Heart left ventricle (tissue), 16 donors: ENCODE measurements around the gene DNASE2B. TPM values are rescaled to one million over a fixed set of nuclear protein-coding genes. Genes with fewer than 3 reads are reported as not detected.

ENCODE experiments used
- ATAC-seq, 4 donors: fragments of 200-7000 bp; cut with Tn5 transposase; one replicate each; pipeline ENCODE4 v1.9.1; 2020 to 2022; ENCODE audit warnings: moderate library complexity in 4 of 4, mild to moderate bottlenecking in 3 of 4, moderate number of reproducible peaks in 1 of 4
- DNase-seq, 5 donors: peaks; one replicate each; pipeline ENCODE4 v3.0.0-alpha.2; 2020
- H3K27ac ChIP-seq, 12 donors: fragments of 200-600 bp; sonication (generic) in 4 of 12; one replicate each; pipeline versions ENCODE4 v1.5.0 to v1.8.0; 2016 to 2022; ENCODE audit warnings: mild to moderate bottlenecking in 2 of 12
- H3K27me3 ChIP-seq, 9 donors: fragments of 200-600 bp; sonication (generic) in 2 of 9; one replicate each; pipeline versions ENCODE4 v1.5.1 to v1.8.0; 2016 to 2022; ENCODE audit warnings: mild to moderate bottlenecking in 3 of 9
- H3K36me3 ChIP-seq, 9 donors: fragments of 200-600 bp; sonication (generic) in 2 of 9; one replicate each; pipeline versions ENCODE4 v1.5.0 to v1.8.0; 2018 to 2022; ENCODE audit warnings: mild to moderate bottlenecking in 2 of 9
- H3K4me1 ChIP-seq, 12 donors: fragments of 200-600 bp; sonication (generic) in 4 of 12; one replicate each; pipeline versions ENCODE4 v1.5.0 to v1.8.0; 2016 to 2022; ENCODE audit warnings: mild to moderate bottlenecking in 3 of 12
- H3K4me3 ChIP-seq, 12 donors: fragments of 200-600 bp; sonication (generic) in 4 of 12; one replicate each; pipeline versions ENCODE4 v1.5.0 to v1.8.0; 2017 to 2022; ENCODE audit warnings: mild to moderate bottlenecking in 9 of 12, moderate library complexity in 4 of 12
- H3K9me3 ChIP-seq, 12 donors: fragments of 200-600 bp; sonication (generic) in 4 of 12; one replicate each; pipeline versions ENCODE4 v1.5.0 to v1.8.0; 2016 to 2022; ENCODE audit warnings: mild to moderate bottlenecking in 1 of 12
- CTCF ChIP-seq, 12 donors: fragments of 200-600 bp; sonication (generic) in 4 of 12; IDR thresholded peaks; one replicate each; pipeline versions ENCODE4 v1.5.0 to v1.8.0; 2018 to 2022; ENCODE audit warnings: antibody characterized with exemption in 12 of 12, mild to moderate bottlenecking in 5 of 12
- POLR2A ChIP-seq, 2 donors: fragments of 450-650 bp; IDR thresholded peaks; one replicate each; pipeline ENCODE4 v1.6.1; 2017; ENCODE audit warnings: antibody characterized with exemption in 2 of 2, mild to moderate bottlenecking in 2 of 2, moderate library complexity in 2 of 2
- WGBS, 4 donors: extraction: QIAGEN DNeasy Blood & Tissue Kit in 2 of 4; methylation state at CpG; one replicate each; pipeline versions ENCODE4 v1.1.5 to v1.1.7; 2013 to 2018; 5-methylcytosine and 5-hydroxymethylcytosine counted together
- intact Hi-C, 10 donors: fragments of 100-400 bp; cut with DNase I; formaldehyde crosslinking; loops; one replicate each; pipeline versions ENCODE4 v1.11.1 to v1.14.2; 2022
- polyA plus RNA-seq, 2 donors: library from polyadenylated mRNA; stranded (reverse); fragments of 200-250 nt; gene quantifications; one replicate each; pipeline ENCODE4 v1.2.3, GENCODE V29; 2013
- total RNA-seq, 9 donors: library from RNA; depleted of rRNA in 2 of 9; stranded (reverse); fragments of >200 nt in 2 of 9; fragmentation: NEBNext Ultra II Directional in 3 of 9; extraction: Animal tissue kit (Norgen Biotek cat#: 25700) in 3 of 9; gene quantifications; one replicate each; pipeline versions ENCODE4 v1.1.0 to v1.2.4, GENCODE V29; 2016 to 2023
- donor health status: ischemic (EF 13 %, LVEDD 7.1; RV severe dilation, severe dysfunction).
- donor health status: healthy with polysubstance abuse.
- donor health status: DM: no; HTN: yes; CAD: no.
- donor health status: DM: no; HTN: no; CAD: no.
- donor health status: ischemic (EF 25% LVEDD 6.9; RV normal size, moderate dysfunction).
- donor health status: ischemic (EF 25% LVEDD 5.7; RV mildly dilated, moderate dysfunction).
- donor health status: healthy.
- donor health status: DM: yes; HTN: yes; CAD: no.
- donor health status: ischemic (EF 35%, LVEDD 5.7; RV mildly dilated, moderate dysfunction).
- donor health status: nonischemic (EF 11% LVEDD 7.7; RV severe dilation, severe dysfunction).
- donor health status: DM: yes; HTN: yes; CAD: no.
- donor health status: PGD.
- donor health status: ischemic (EF 29% LVEDD 5.4; RV normal size, mild dysfunction).
- donor health status: nonischemic (EF 23%, LVEDD 6.1; RV moderate dilation, normal function).

The DNASE2B gene
- total and polyA plus RNA-seq, 11 donors: 0.06 to 0.53 TPM; not detected in 9

DNA sequence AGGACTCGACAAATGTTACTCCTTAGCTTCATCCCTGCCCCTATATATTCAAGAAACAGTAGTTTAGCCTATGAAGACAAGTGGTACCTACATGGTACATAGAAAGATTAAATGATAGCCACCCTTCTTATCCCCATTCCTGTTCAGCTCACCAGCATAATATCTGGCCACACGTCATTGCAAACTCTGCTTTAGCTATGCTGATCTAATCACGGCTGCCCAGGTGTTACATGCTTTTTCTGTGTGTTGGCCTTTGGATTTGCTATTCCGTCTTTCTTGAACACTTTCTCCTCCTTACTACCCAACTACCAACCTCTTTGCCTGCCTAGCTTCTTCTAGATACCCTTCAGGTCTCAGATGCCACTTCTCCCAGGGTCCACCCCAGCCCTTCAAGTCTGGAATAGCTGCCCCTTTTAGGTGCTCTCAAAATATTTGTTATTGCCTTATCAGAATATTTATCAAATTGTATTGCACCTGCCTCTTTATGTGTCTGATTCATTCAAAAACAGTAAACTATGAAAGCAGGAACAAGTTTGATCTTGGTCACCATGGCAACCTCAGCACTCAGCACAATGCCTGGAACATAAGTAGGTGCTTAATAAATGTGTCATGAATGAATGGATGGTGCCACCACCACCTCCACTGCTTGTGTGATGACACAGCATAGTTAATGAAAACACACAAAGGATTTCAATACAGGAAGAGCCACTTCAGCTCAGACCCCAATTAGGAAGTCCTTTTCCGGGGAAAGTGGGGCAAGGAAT lies 11.4 kb upstream of the DNASE2B start:
- Histone ChIP-seq H3K36me3 (no peaks in the 10 kb centered on the region), H3K27ac (no peak overlapping the region), H3K9me3 (no peaks in the 10 kb centered on the region), H3K4me1 (no peaks in the 10 kb centered on the region), H3K27me3 (no peaks in the 10 kb centered on the region), H3K4me3 (no peak overlapping the region)
- ATAC-seq: no peak
- DNase-seq: no peak
- WGBS, 4 donors: 78 to 91% (median 88%) methylated on average over 5 of the region's 5 CpGs
- intact Hi-C loops: no loop called here
- no peak for TF ChIP-seq CTCF (IDR thresholded peaks at IDR 0.05)
- no peak for TF ChIP-seq POLR2A (IDR thresholded peaks at IDR 0.05)

DNA sequence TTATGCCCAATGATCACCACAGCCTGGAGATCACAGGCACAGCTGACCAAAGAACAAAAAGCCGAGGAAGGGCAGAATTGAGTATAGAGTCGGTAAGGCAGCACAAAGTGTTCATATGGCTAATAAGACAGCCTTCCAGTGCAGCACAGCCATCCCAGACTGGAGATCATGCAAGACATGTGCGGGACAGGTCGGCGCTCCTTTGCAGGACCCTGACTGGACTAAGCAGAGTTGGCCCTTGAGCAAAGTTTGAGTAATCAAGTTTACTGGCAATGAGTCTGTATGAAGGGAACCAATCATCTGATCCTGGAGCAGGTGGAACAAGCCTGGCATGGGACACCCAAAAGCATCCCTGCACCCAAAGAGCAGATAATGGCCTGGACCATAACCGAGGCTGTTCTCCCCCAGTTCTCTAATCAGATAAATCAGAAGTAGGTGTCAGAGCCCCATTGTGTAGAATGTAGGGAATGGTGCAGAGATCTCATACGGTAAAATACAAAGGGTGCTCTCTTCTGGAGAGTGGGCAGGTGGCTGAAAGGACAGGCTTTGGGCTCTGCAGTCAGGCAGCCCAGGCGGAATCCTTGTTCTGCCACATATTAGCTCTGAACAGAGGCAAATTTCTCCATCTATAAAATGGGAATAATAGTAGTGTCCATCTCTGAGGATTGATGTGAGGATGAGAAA lies 10.7 kb upstream of the DNASE2B start:
- no peaks in the 10 kb centered on the region for H3K4me1 ChIP-seq
- H3K36me3 ChIP-seq: no peaks in the 10 kb centered on the region
- no peak for TF ChIP-seq POLR2A (IDR thresholded peaks at IDR 0.05)
- TF ChIP-seq CTCF (IDR thresholded peaks at IDR 0.05): peak in 2 of 12 donors; percentile 6
- no peak for DNase-seq
- H3K4me3 ChIP-seq: no peak overlapping the region
- no peaks in the 10 kb centered on the region for H3K9me3 ChIP-seq
- ATAC-seq: no peak
- H3K27ac ChIP-seq: no peak overlapping the region
- 70 to 84% (median 71%) methylated on average over 8 of the region's 8 CpGs for WGBS, 4 donors
- intact Hi-C loops: no loop called here
- H3K27me3 ChIP-seq: no peaks in the 10 kb centered on the region

DNA sequence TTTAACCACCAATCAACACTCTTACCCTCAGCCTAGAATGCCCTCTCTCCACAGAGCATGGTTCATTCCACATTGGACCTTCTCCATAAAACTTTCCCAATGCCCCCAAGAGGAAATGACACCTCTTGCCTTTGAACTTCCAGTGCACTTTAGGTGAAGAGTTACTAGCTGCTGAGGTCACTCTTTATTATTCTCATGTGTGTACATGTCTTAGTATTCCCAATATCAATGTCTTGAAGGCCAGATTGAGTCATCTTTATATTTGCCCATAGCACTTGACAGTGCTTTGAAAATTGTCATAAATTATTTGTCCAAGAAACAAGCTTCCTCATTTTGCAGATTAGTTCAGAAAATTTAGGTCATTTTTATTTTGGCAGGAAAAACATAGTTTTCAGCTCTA lies 8.1 kb upstream of the DNASE2B start:
- no peak overlapping the region for H3K27ac ChIP-seq
- H3K27me3 ChIP-seq: no peaks in the 10 kb centered on the region
- H3K4me1 ChIP-seq: no peaks in the 10 kb centered on the region
- TF ChIP-seq CTCF (IDR thresholded peaks at IDR 0.05) (no peak), POLR2A (IDR thresholded peaks at IDR 0.05) (no peak)
- intact Hi-C loops: no loop called here
- no peak for ATAC-seq
- no peaks in the 10 kb centered on the region for H3K36me3 ChIP-seq
- no peaks in the 10 kb centered on the region for H3K9me3 ChIP-seq
- no peak overlapping the region for H3K4me3 ChIP-seq
- DNase-seq: no peak

DNA sequence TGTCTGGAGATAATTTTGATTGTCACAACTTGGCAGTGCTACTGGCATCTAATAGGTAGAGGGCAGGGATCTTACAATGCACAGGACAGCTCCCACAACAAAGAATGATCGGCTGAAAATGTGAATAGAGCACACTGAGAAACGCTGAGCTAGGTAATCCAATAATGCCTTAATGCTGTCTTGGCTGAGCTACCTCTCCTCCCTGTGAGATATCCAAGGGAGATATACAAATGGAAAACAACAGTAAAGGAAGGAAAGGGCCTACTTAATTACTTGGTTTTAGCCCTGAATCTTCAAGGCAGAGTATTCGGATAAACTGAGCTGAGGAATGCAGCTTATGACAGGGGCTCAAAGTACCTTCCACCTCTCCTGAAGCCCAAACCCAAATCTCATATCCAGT lies 2.9 kb downstream of the DNASE2B start:
- no peaks in the 10 kb centered on the region for H3K27me3 ChIP-seq
- ATAC-seq (no peak), DNase-seq (no peak)
- no peak overlapping the region for H3K4me3 ChIP-seq
- TF ChIP-seq CTCF (IDR thresholded peaks at IDR 0.05) (no peak), POLR2A (IDR thresholded peaks at IDR 0.05) (no peak)
- WGBS, 4 donors: 60 to 85% (median 71%) methylated on average over 3 of the region's 3 CpGs
- H3K4me1 ChIP-seq: no peaks in the 10 kb centered on the region
- no peaks in the 10 kb centered on the region for H3K36me3 ChIP-seq
- intact Hi-C loops: no loop called here
- H3K9me3 ChIP-seq: no peaks in the 10 kb centered on the region
- no peak overlapping the region for H3K27ac ChIP-seq
